HEK293 (cell line): ENCODE measurements around the gene EHD2.

ENCODE experiments used
- CTCF ChIP-seq: fragments of 450-650 bp; formaldehyde crosslinking; IDR thresholded peaks from 2 replicates; pipeline ENCODE4 v1.5.1; 2016; ENCODE audit warnings: missing biosample characterization, missing genetic modification characterization
- HOXA7 ChIP-seq: sonication (generic); formaldehyde crosslinking; IDR thresholded peaks from 2 replicates; pipeline ENCODE4 v1.8.1; 2022; ENCODE audit warnings: missing genetic modification reagents, borderline replicate concordance
- KLF9 ChIP-seq: fragments of 450-650 bp; formaldehyde crosslinking; IDR thresholded peaks from 2 replicates; pipeline ENCODE4 v1.5.1; 2016; ENCODE audit warnings: missing biosample characterization, missing genetic modification characterization, low read depth
- ZNF24 ChIP-seq: fragments of 450-650 bp; formaldehyde crosslinking; IDR thresholded peaks from 2 replicates; pipeline ENCODE4 v1.5.1; 2016; ENCODE audit warnings: missing biosample characterization, missing genetic modification characterization
- ZNF280D ChIP-seq: fragments of 450-650 bp; formaldehyde crosslinking; IDR thresholded peaks from 2 replicates; pipeline ENCODE4 v1.5.1; 2016; ENCODE audit warnings: missing biosample characterization, missing genetic modification characterization
- ZNF776 ChIP-seq: fragments of 450-650 bp; formaldehyde crosslinking; IDR thresholded peaks from 2 replicates; pipeline ENCODE4 v1.5.0; 2017; ENCODE audit warnings: missing biosample characterization, missing genetic modification characterization, borderline replicate concordance

DNA sequence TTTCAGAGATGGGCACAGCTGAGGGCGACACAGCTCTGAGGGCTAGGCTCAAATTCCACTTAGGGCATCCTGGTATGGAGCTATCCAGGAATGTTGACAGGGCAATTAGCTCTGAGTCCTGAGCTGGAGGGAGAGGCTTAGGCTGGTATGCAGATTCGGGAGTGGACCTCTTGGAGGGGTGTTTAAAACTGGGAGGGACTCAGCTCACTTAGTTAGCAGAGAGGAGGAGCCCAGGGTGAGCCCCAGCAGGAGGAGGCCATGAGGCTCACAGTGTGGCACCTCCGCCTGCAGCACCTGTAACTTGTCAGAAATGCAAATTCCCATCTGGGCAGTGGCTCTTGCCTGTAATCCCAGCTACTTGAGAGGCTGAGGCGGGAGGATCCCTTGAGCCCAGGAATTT lies 21.9 kb downstream of the EHD2 start:
- no peak for TF ChIP-seq CTCF (tag by site-specific recombination)
- no peak for TF ChIP-seq HOXA7 (CRISPR knock-in tag)
- TF ChIP-seq ZNF776 (tag by site-specific recombination), result no peak
- no peak for TF ChIP-seq ZNF280D (tag by site-specific recombination)
- TF ChIP-seq ZNF24 (tag by site-specific recombination), result no peak
- TF ChIP-seq KLF9, result no peak
